Activated naive CD8-positive, alpha-beta T cell treated with anti-CD3 and anti-CD28 coated beads, Interleukin-2, amount 50 U/mL, for 24 hours (primary cell): ENCODE data around the gene RXRA.

ENCODE experiments used
- ATAC-seq: fragments of 150-1000 bp; cut with Tn5 transposase; one replicate; pipeline ENCODE4 v1.10.0; 2021
- DNase-seq: peaks from one replicate; pipeline ENCODE4 v3.0.0; 2021
- H3K27ac Mint-ChIP-seq: one replicate; pipeline ENCODE4 v1.8.0; 2021; ENCODE audit warnings: mild to moderate bottlenecking, mixed read lengths
- H3K27me3 Mint-ChIP-seq: one replicate; pipeline ENCODE4 v1.8.0; 2021; ENCODE audit warnings: mixed read lengths
- H3K36me3 Mint-ChIP-seq: one replicate; pipeline ENCODE4 v1.8.0; 2021; ENCODE audit warnings: low read depth, mixed read lengths
- H3K4me1 Mint-ChIP-seq: one replicate; pipeline ENCODE4 v1.8.0; 2021; ENCODE audit warnings: mixed read lengths
- H3K4me3 Mint-ChIP-seq: one replicate; pipeline ENCODE4 v1.8.0; 2021; ENCODE audit warnings: mild to moderate bottlenecking, moderate library complexity, mixed read lengths
- H3K9me3 Mint-ChIP-seq: one replicate; pipeline ENCODE4 v1.8.0; 2021; ENCODE audit warnings: mixed read lengths

The RXRA gene

GRCh38 chr9:134457321-134458206 lies 131.3 kb downstream of the RXRA start:
- no peak for ATAC-seq
- no peak overlapping the region for H3K4me3 Mint-ChIP-seq
- no peaks in the 10 kb centered on the region for H3K27me3 Mint-ChIP-seq
- DNase-seq: no peak
- H3K27ac Mint-ChIP-seq: peak overlapping the region; percentile 97
- no peaks in the 10 kb centered on the region for H3K36me3 Mint-ChIP-seq
- no peaks in the 10 kb centered on the region for H3K9me3 Mint-ChIP-seq
- peaks cover 31% of the 10 kb centered on the region for H3K4me1 Mint-ChIP-seq

DNA sequence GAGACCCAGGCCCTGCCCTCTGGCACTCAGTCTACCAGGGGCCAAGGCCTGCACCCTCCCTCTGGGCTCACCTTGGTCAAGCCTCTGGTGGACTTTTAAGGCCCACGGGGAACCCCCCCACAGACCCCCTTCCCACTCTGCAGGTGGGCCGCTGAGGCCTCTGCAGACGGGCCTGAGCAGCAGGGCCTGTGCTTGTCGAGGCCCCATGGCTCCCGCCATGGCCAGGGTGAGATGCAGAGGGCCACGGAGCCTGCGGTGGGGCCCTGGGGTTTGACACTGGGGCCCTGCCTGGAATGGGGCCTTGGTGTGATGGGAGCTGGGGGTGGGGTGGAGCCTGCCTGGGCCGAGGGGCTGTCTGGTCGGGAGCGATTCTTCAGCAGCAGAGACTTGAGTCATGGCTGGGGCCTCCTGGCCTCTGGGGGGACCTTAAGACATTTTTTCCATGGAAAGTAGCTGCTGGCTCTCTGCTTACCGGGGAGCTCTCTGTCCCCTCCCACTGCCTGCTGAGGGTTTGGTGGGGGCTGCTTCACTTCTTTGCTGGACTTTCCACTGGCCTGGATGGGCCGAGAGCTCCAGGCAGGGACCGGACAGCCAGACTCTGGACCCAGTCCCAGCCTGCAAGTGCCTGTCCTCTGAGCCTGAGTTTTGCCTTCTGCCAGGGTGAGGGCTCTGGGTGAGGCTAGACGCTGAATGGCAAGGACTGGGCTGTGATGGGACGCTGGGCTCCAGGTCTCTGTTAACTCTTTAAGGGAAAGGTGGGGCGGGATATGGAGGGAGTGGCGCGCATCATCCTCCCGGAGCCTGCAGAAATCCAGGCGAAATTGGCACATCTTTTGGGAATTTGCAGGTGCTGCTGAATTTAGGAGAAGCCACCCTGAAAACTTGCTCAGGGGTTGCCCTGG lies 132.2 kb downstream of the RXRA start:
- H3K4me3 Mint-ChIP-seq: no peak overlapping the region
- H3K27me3 Mint-ChIP-seq: no peaks in the 10 kb centered on the region
- H3K9me3 Mint-ChIP-seq: no peaks in the 10 kb centered on the region
- peak overlapping the region; percentile 62 for H3K27ac Mint-ChIP-seq
- DNase-seq (peak; percentile 44), ATAC-seq (peak; percentile 54)
- H3K36me3 Mint-ChIP-seq: no peaks in the 10 kb centered on the region
- H3K4me1 Mint-ChIP-seq: peaks cover 31% of the 10 kb centered on the region

- no peak for DNase-seq
- H3K4me3 Mint-ChIP-seq: no peak overlapping the region
Measured at GRCh38 chr9:134459164-134459563, 132.9 kb downstream of the RXRA start.

GRCh38 chr9:134459573-134459972 lies 133.3 kb downstream of the RXRA start:
- no peaks in the 10 kb centered on the region for H3K27me3 Mint-ChIP-seq
- ATAC-seq (no peak), DNase-seq (no peak)
- no peaks in the 10 kb centered on the region for H3K9me3 Mint-ChIP-seq
- no peaks in the 10 kb centered on the region for H3K36me3 Mint-ChIP-seq
- H3K4me3 Mint-ChIP-seq: no peak overlapping the region
- peaks cover 31% of the 10 kb centered on the region for H3K4me1 Mint-ChIP-seq
- no peak overlapping the region for H3K27ac Mint-ChIP-seq

More at GRCh38 chr9:134459164-134459563, 132.9 kb downstream of the RXRA start:
- Mint-ChIP-seq H3K27ac (no peak overlapping the region), H3K4me1 (peaks cover 31% of the 10 kb centered on the region), H3K9me3 (no peaks in the 10 kb centered on the region), H3K27me3 (no peaks in the 10 kb centered on the region), H3K36me3 (no peaks in the 10 kb centered on the region)
- ATAC-seq: peak; percentile 8

- Mint-ChIP-seq H3K9me3 (no peaks in the 10 kb centered on the region), H3K27ac (no peak overlapping the region), H3K36me3 (no peaks in the 10 kb centered on the region), H3K4me3 (no peak overlapping the region), H3K27me3 (no peaks in the 10 kb centered on the region), H3K4me1 (peaks cover 31% of the 10 kb centered on the region)
- ATAC-seq (no peak), DNase-seq (no peak)
Measured at GRCh38 chr9:134460206-134460605, 134.0 kb downstream of the RXRA start.

GRCh38 chr9:134460896-134461295 lies 134.6 kb downstream of the RXRA start:
- no peaks in the 10 kb centered on the region for H3K9me3 Mint-ChIP-seq
- H3K27me3 Mint-ChIP-seq: no peaks in the 10 kb centered on the region
- H3K4me3 Mint-ChIP-seq: no peak overlapping the region
- no peaks in the 10 kb centered on the region for H3K36me3 Mint-ChIP-seq
- H3K4me1 Mint-ChIP-seq: peaks cover 29% of the 10 kb centered on the region
- ATAC-seq (no peak), DNase-seq (no peak)
- no peak overlapping the region for H3K27ac Mint-ChIP-seq

GRCh38 chr9:134461426-134461982 lies 135.2 kb downstream of the RXRA start:
- no peak for DNase-seq
- Mint-ChIP-seq H3K4me1 (peaks cover 24% of the 10 kb centered on the region), H3K27ac (no peak overlapping the region), H3K9me3 (no peaks in the 10 kb centered on the region), H3K4me3 (no peak overlapping the region), H3K27me3 (no peaks in the 10 kb centered on the region), H3K36me3 (no peaks in the 10 kb centered on the region)
- no peak for ATAC-seq

DNA sequence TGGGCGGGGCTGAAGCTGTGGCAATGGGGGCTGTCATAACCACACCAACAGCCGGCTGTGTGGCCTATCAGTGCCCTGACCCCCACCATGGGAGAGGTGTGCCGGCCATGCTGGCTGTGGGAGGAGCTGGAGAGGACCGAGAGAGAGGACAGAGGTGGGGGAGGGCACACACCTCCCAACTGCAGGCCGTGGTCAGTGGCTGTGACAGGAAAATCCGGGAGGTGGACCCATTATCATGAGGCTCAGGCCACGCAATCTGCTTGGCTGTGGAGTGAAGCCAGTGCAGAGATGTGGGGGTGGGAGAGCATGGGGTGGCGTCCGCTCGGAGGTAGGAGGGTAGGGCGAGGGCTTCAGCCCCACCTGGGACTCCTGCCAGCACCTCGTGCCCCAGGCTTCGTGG lies 136.1 kb downstream of the RXRA start:
- no peaks in the 10 kb centered on the region for H3K9me3 Mint-ChIP-seq
- H3K27ac Mint-ChIP-seq: no peak overlapping the region
- H3K27me3 Mint-ChIP-seq: no peaks in the 10 kb centered on the region
- DNase-seq (no peak), ATAC-seq (no peak)
- H3K4me3 Mint-ChIP-seq: no peak overlapping the region
- peaks cover 16% of the 10 kb centered on the region for H3K4me1 Mint-ChIP-seq
- H3K36me3 Mint-ChIP-seq: no peaks in the 10 kb centered on the region

GRCh38 chr9:134463280-134463679 lies 137.0 kb downstream of the RXRA start:
- ATAC-seq (no peak), DNase-seq (no peak)
- Mint-ChIP-seq H3K27me3 (no peaks in the 10 kb centered on the region), H3K4me1 (peaks cover 10% of the 10 kb centered on the region), H3K27ac (no peak overlapping the region), H3K4me3 (no peak overlapping the region), H3K9me3 (no peaks in the 10 kb centered on the region), H3K36me3 (no peaks in the 10 kb centered on the region)

GRCh38 chr9:134466869-134467616 lies 140.8 kb downstream of the RXRA start:
- Mint-ChIP-seq H3K4me1 (no peaks in the 10 kb centered on the region), H3K36me3 (no peaks in the 10 kb centered on the region), H3K27ac (no peak overlapping the region), H3K27me3 (no peaks in the 10 kb centered on the region), H3K9me3 (no peaks in the 10 kb centered on the region), H3K4me3 (no peak overlapping the region)
- DNase-seq (no peak), ATAC-seq (no peak)

- no peaks in the 10 kb centered on the region for H3K36me3 Mint-ChIP-seq
- H3K4me3 Mint-ChIP-seq: no peak overlapping the region
- no peaks in the 10 kb centered on the region for H3K27me3 Mint-ChIP-seq
- DNase-seq: no peak
- no peaks in the 10 kb centered on the region for H3K4me1 Mint-ChIP-seq
- ATAC-seq: no peak
- no peak overlapping the region for H3K27ac Mint-ChIP-seq
- H3K9me3 Mint-ChIP-seq: no peaks in the 10 kb centered on the region
Measured at GRCh38 chr9:134468358-134468757, 142.1 kb downstream of the RXRA start.

DNA sequence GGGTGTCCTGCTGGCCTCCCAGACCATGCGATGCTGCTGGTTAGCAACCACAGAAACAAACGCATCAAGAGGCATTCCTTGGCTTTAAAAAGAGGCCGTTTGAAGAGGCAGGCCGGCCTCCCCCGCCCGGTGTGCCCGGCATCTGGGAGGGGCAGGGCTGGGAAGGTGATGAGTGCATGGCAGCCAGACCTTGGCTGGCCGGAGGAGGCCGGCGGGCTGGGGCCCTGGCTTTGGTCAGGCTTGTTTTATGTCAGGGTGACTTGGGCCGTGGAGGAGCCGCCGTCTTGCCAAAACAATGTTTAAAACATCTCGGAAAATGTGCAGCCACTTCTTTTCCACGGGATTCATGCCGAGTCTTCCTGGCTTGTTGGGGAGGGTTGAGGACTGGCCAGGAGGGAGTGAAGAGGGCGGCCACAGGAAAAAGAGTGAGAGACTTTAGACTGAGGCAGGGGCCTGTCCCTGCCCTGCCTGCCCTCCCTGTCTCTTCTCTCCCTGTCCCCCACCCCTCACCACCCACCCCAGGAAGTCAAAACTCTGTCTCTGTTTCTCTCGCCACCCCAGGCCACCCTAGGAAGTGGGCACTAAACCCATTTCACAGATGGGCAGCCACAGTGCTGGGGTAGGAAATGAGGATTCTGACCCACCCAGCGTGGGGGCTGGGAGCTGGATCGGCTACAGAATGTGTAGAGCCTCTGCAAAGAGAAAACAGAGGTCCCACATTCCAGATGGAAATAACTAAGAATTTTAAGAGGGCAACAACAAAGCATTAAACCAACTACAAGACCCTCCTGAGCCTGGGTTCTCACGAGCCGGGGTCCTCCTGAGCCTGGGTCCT lies 143.0 kb downstream of the RXRA start:
- no peak for ATAC-seq
- no peaks in the 10 kb centered on the region for H3K4me1 Mint-ChIP-seq
- no peak overlapping the region for H3K4me3 Mint-ChIP-seq
- DNase-seq: no peak
- H3K27ac Mint-ChIP-seq: no peak overlapping the region
- no peaks in the 10 kb centered on the region for H3K9me3 Mint-ChIP-seq
- H3K36me3 Mint-ChIP-seq: no peaks in the 10 kb centered on the region
- no peaks in the 10 kb centered on the region for H3K27me3 Mint-ChIP-seq

GRCh38 chr9:134472256-134472655 lies 146.0 kb downstream of the RXRA start:
- no peak for ATAC-seq
- Mint-ChIP-seq H3K4me3 (no peak overlapping the region), H3K36me3 (no peaks in the 10 kb centered on the region), H3K9me3 (no peaks in the 10 kb centered on the region), H3K4me1 (peaks cover 7% of the 10 kb centered on the region), H3K27me3 (no peaks in the 10 kb centered on the region), H3K27ac (no peak overlapping the region)
- no peak for DNase-seq
